Measurements from ENCODE around the gene LAMB3.

DNA sequence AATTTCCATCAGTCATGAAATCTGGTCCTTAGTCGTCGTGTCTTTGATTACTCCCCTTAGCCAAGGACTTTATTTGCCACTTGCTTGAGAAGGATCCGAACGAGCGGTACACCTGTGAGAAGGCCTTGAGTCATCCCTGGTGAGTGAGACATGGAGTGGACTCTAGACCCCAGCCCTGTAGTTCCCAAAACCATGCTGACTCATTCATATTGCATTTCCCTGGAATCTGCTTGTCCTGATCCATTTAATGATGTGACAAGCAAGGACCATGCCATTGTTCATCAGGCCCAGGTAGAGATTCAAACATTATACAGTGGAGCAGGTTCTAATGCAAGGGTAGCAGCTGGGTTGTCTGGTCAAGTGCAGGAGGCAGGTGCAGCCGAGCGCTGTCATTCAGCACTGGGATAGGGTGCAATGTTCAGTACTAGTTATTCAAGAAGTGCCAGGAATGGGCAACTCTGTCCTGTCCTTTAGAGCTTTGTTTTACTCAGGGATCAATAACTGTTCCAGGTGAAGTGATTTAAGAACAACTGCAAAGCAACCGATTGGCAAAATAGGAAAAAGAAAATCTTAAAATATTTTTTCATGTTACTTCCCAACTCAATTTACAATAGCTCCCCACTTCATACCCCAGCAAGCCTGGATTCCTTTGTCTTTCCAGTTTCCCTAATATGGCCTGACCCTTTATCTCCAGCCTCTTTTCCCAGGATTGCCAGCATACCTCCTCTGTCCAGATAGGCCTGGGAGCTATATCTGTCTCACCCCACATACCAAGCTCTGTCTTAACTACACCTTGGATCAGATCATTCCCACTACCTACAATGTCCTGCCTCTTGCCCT, 42.2 kb downstream of the LAMB3 start:
- TF ChIP-seq EZH2 (IDR thresholded peaks at IDR 0.05; ENCODE audit: low read length): no peak
- TF ChIP-seq, protein P1, sequence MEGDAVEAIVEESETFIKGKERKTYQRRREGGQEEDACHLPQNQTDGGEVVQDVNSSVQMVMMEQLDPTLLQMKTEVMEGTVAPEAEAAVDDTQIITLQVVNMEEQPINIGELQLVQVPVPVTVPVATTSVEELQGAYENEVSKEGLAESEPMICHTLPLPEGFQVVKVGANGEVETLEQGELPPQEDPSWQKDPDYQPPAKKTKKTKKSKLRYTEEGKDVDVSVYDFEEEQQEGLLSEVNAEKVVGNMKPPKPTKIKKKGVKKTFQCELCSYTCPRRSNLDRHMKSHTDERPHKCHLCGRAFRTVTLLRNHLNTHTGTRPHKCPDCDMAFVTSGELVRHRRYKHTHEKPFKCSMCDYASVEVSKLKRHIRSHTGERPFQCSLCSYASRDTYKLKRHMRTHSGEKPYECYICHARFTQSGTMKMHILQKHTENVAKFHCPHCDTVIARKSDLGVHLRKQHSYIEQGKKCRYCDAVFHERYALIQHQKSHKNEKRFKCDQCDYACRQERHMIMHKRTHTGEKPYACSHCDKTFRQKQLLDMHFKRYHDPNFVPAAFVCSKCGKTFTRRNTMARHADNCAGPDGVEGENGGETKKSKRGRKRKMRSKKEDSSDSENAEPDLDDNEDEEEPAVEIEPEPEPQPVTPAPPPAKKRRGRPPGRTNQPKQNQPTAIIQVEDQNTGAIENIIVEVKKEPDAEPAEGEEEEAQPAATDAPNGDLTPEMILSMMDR (optimal IDR thresholded peaks at IDR 0.05 in 1 of 3, IDR thresholded peaks at IDR 0.05 in 1 of 3, conservative IDR thresholded peaks at IDR 0.05 in 1 of 3; ENCODE audit: extremely low read depth in 1 of 3, insufficient read depth in 2 of 3, low read length in 3 of 3): no peak

Measured in keratinocyte (primary cell).